Measurements from ENCODE around the gene AKAP7.

- TF ChIP-seq, protein P1, sequence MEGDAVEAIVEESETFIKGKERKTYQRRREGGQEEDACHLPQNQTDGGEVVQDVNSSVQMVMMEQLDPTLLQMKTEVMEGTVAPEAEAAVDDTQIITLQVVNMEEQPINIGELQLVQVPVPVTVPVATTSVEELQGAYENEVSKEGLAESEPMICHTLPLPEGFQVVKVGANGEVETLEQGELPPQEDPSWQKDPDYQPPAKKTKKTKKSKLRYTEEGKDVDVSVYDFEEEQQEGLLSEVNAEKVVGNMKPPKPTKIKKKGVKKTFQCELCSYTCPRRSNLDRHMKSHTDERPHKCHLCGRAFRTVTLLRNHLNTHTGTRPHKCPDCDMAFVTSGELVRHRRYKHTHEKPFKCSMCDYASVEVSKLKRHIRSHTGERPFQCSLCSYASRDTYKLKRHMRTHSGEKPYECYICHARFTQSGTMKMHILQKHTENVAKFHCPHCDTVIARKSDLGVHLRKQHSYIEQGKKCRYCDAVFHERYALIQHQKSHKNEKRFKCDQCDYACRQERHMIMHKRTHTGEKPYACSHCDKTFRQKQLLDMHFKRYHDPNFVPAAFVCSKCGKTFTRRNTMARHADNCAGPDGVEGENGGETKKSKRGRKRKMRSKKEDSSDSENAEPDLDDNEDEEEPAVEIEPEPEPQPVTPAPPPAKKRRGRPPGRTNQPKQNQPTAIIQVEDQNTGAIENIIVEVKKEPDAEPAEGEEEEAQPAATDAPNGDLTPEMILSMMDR (IDR thresholded peaks at IDR 0.05; ENCODE audit: poor library complexity) = no peak
- no peak for TF ChIP-seq EZH2 (IDR thresholded peaks at IDR 0.05; ENCODE audit: borderline replicate concordance)
- TF ChIP-seq EZH2phosphoT487 (IDR thresholded peaks at IDR 0.05; ENCODE audit: low read depth, severe bottlenecking, unreplicated experiment) = no peak
Measured at GRCh38 chr6:131212913-131213312, 77.6 kb downstream of the AKAP7 start.
